HG03095 (cell line): ENCODE results near the gene GTF2A1.

Experiments used
- ATAC-seq: cut with Tn5 transposase; IDR thresholded peaks from one replicate; pipeline ENCODE4 v1.9.1; 2021; ENCODE audit warnings: moderate library complexity; ENCODE audit not compliant: unreplicated experiment

GTF2A1 gene

GRCh38 chr14:81179631-81180030 is 41.1 kb downstream of the GTF2A1 start:
- ATAC-seq, result no peak

DNA sequence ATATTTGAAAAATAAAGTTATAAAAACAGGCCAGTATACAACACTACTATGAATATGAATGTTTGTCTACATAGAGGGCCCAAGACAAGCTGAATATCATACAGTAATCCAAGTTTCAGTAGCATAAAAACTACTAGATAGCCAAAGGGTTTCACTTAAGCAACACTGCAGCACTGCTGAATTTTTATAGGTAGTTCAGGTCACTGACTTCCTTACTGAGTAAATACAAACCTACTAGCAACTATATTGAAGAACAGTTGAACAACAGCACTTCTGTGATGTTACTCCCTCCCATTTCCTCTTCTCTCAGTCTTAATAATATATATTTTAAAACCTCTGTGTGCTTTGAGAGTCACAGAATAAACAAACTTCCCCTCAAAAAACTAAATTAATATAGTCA is 42.7 kb downstream of the GTF2A1 start:
- ATAC-seq, result peak; percentile 58

DNA sequence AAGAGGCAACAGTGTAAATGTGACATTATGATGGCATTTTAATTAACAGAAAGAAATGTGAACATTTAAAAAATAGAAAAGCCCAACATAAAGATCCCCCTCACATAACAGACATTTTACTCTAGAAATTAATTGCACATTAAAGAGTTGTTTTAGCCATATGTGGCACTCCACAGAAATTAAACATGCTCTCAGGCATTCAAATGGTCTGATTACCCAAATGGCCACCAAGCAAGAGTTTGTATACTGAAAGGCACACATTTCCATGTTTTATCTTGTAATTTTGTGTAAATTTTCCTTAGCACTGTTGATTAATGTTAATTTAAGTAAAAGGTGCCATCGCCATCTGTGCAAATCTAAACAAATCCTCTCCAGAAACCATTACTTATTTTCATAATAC is 43.5 kb downstream of the GTF2A1 start:
- ATAC-seq, result no peak

- no peak for ATAC-seq
These were observed 44.5 kb downstream of the GTF2A1 start for GRCh38 chr14:81176241-81176640.

DNA sequence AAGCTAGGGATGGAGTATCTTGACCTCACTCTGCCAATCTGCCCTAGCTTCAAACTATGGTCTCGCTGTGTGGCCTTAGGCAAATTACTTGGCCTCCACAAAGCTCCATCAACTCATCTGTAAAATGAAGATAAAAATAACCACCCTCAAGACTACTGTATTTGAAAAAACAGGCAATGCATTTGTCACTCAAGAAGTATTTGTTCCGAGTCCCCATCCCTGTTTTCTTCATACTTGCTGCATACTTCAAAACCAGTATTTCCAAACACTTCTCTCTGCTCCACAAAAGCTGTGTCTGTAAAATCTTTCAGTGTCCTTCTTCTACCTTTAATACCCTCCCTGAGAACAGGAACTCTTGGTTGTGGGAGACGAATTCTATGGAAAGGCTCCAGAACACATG is 47.9 kb downstream of the GTF2A1 start:
- ATAC-seq, result peak; percentile 30

GRCh38 chr14:81172353-81172752 is 48.4 kb downstream of the GTF2A1 start:
- peak; percentile 24 for ATAC-seq

GRCh38 chr14:81170829-81171195 is 49.9 kb downstream of the GTF2A1 start:
- no peak for ATAC-seq

DNA sequence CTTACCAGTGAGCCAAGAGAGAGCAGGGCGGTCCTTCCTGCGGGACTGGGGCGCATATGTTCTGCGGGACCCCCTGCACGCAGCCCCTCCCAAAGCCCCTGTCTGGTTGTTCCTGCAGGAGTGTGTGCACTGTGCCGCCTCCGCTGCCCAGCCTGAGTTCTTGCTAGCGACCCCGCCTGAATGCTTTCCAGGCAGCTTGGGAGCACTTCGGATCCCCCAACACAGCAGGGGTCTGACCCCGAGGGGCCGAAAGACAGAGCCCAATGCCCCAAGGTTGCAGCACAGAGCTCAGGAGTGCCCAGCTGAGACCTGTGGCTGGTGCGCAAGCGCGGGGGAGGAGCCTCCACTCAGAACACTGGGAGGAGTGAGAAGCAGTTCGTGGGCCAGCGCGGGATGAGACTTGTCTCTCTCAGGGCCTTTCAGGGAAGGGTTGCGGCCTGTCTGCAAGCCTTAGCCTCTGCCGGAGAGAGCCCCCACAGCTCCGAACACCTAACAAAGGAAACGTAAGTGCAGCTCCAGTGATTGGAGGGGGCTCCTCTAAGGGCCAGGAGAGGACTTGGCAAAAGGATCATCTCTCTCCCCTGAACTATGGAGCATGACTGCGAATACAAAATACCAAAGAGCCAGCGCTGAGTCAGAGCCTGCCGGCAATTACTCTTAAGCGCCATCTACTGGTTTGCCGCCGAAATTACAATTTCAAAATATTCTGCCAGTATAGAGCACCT is 50.5 kb downstream of the GTF2A1 start:
- peak; percentile 93 for ATAC-seq

DNA sequence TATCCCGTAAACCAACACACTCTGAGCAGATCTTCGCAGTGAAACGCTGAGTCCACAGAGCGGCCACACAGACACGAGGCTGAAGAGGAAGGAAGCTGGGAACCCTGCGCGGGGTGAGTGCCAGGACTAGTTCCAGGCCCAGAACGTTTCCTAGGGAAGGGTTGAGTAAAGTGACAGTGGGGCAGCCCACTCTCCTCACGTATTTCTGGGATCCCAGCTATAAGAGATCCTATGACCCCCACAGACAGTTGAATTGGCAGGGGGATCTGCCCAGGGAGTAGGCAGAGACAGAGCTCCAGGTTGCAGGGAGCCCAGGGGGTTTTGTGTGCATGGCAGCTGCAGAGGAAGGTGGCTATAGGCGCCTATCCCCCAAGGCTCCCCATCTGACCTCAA is 51.1 kb downstream of the GTF2A1 start:
- peak; percentile 11 for ATAC-seq

- ATAC-seq, result no peak
These were observed 51.5 kb downstream of the GTF2A1 start for GRCh38 chr14:81169267-81169666.

GRCh38 chr14:81166121-81166520 is 54.6 kb downstream of the GTF2A1 start:
- ATAC-seq, result no peak

DNA sequence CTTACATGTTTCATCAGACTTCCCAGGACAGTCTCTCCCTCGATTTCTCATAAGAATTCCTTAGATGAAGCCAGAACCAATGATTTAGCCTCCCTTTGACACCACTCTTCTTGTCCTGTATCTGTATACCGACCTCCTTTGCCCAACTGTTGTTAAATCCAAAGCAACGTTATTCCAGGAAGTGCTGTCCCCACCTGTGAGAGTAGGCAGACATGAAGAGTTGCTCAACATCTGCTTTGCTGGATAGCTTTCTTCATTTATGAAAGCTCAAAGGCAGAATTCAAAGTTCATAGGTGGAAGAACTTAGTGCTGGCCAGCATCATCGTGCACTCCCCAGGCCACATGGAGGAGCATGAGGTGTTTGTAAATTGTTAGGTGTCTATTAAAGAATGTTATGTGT is 55.6 kb downstream of the GTF2A1 start:
- ATAC-seq, result no peak

- peak; percentile 88 for ATAC-seq
These were observed 56.5 kb downstream of the GTF2A1 start for GRCh38 chr14:81164167-81164774.

DNA sequence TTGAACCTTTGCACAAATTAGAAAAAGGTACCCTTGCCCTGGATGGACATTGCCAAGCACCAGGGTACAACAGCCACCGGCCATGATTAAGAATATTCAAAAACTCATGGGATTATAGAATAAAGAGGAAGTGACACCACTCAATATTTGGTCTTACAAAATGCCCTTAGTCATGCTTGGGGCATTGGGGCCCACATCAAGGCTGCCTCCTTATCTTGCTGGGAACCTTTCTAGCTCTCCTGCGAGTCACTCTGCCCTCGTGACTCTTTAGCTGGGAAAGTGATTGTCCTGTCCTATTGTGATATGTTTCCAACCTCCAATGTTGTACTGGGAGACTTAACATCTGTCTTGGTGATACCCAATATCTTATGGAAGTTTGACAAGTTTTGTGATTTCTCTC is 57.8 kb downstream of the GTF2A1 start:
- no peak for ATAC-seq

DNA sequence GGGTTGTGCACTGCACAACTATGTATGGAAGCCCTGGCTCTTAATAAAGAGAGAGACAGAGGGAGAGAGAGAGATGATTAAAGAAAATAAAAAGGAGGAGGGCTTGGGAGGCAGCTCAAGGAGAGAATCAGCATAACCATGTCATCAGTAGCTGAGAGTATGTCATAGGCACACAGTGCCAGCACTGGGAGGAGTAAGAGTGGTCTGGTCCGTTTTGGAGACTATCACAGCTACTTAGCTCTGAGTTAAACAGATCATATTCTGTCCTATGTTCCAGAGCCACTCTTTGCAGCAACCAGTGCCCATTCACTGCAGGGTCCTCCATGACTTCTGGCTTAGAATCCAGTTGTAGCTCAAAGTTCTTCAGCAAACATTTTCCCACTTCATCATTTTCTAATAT is 59.0 kb downstream of the GTF2A1 start:
- no peak for ATAC-seq

- ATAC-seq, result no peak
These were observed 59.7 kb downstream of the GTF2A1 start for GRCh38 chr14:81161088-81161487.

DNA sequence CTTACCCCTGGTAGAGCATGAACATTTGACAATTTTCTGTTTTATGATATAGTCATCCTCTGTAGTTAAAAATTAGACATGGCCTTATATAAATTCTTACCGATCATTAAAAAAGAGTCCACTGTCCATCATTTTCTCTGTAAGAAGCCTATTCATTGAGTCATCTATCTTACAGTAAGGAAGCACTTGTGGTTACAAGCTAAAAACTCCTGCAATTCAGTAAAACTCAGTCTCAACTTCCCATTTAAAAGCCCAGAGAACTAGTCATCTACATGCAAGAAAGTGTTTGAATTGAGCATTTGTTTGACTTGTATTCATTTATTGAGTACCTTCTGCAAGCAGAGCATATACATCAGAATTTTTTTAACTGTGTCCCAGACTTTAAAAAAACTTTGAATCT is 63.3 kb downstream of the GTF2A1 start:
- no peak for ATAC-seq

DNA sequence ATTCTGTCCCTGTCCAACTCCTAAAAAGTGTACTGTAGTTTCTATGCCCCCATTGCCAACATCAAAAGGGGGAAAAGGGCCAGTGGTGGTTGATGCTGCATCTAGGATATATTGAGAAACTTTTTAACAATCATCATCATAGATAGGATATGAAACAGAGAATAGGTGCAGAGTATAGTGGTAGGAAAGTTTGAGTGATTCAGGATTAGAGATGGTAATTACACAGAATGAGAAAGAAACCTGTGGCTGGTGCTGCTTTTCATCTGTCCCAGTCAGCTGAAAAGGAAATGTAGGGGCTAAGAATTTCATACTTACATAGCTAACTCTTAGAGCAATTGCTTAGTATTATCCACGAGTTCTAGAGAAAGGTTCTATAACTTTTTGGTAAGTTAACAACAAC is 67.6 kb downstream of the GTF2A1 start:
- no peak for ATAC-seq

DNA sequence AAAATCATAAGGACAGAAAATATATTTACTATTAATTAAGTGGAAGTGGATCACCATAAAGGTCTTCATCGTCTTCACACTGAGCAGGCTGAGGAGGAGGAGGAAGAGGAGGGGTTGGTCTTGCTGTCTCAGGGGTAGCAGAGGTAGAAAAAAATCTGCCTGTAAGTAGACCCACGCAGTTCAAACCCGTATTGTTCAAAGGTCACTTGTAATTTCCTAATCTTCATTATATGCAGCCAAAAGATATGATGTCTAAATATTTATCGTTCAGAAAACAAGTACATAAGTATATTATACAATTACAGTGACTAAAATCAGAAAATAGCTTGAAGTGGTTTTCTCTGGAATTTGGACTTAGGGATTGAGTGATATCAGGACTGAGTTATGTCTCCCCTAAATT is 72.1 kb downstream of the GTF2A1 start:
- no peak for ATAC-seq

- no peak for ATAC-seq
These were observed 73.4 kb downstream of the GTF2A1 start for GRCh38 chr14:81147140-81147897.

- no peak for ATAC-seq
These were observed 75.7 kb downstream of the GTF2A1 start for GRCh38 chr14:81144824-81145603.
